GM12864 (cell line): ENCODE results near the gene CLSTN3.

ENCODE experiments used
- DNase-seq: peaks from one replicate; pipeline ENCODE4 v3.0.0-alpha.2; 2011; ENCODE audit warnings: low read depth
- H3K4me3 ChIP-seq: 2 replicates; pipeline ENCODE4 v1.5.1; 2011; ENCODE audit warnings: mild to moderate bottlenecking, low read depth, low read length, control low read depth
- TF ChIP-seq, protein P1 (sequence below): IDR thresholded peaks from 2 replicates; pipeline ENCODE4 v1.5.1; 2011; ENCODE audit warnings: low read depth, mild to moderate bottlenecking, moderate library complexity, low read length, control low read depth, inconsistent platforms; ENCODE audit errors: missing control alignments

Gene CLSTN3

DNA sequence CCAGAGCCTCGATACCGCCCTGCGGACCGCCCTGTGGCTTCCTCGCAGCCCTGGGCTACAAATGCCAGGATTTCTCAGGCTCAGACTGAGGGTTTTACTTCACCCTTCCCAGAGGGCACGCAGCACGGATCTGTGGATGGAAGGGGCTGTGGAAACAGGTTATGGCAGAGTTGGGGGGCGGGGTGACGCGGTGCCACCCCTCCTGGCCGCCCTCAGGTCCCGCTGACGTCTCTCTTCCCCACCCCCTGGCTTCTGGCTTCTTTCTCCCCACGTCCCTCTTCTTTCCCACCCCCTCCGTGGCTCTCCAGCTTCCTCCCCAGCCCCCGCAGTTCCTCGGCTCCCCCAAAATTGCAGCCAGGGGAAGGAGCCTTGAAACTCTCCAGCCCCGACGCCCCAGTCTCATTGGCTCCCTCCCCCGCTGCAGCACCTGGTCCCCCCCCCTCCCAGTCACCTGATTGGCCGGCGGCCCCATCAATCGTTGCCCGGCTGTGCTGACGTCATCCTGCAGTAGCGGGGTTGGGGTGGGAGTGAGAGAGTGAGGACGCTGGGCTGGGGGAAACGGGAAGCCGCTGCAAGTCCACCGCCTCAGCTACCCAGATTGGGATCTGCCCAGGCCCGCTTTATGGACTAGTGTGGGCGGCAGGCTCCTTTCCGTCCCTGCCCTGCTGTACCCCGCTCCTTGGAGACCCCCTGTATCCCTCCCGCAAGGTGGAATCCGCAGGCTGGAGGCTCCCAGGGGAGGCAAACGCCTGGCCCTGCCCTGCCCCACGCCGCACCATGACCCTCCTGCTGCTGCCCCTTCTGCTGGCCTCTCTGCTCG is at the start of gene CLSTN3:
TSS of gene CLSTN3 (plus strand) at position 500 of the 820 bp plus-strand sequence. CDS start at position 778, 278 bp downstream.
- peak within 1 kb of the TSS; percentile 67 for H3K4me3 ChIP-seq
- TF ChIP-seq, protein P1, sequence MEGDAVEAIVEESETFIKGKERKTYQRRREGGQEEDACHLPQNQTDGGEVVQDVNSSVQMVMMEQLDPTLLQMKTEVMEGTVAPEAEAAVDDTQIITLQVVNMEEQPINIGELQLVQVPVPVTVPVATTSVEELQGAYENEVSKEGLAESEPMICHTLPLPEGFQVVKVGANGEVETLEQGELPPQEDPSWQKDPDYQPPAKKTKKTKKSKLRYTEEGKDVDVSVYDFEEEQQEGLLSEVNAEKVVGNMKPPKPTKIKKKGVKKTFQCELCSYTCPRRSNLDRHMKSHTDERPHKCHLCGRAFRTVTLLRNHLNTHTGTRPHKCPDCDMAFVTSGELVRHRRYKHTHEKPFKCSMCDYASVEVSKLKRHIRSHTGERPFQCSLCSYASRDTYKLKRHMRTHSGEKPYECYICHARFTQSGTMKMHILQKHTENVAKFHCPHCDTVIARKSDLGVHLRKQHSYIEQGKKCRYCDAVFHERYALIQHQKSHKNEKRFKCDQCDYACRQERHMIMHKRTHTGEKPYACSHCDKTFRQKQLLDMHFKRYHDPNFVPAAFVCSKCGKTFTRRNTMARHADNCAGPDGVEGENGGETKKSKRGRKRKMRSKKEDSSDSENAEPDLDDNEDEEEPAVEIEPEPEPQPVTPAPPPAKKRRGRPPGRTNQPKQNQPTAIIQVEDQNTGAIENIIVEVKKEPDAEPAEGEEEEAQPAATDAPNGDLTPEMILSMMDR = no peak
- no peak for DNase-seq

DNA sequence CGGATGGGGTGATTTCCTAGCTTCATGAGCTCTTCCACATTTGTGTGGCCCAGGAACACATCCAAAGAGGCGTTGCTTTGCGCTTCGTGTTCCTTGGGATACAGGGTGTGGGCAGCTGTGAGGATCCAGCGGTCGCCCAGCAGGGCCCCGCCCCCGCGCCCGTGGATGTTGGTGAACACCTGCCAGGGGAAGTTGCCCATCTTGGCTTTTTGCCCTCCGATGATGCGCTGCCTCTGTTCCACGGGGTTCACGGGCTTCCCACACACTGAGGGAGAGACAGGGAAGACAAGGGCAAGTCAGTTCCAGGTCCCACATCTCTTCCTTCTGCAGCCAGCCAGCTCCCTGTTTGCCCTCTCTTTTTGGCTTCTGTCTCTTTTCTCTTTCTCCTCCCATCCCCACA is 49.1 kb upstream of the CLSTN3 start:
- DNase-seq = no peak
- H3K4me3 ChIP-seq = no peak overlapping the region
- TF ChIP-seq, protein P1 = no peak

DNA sequence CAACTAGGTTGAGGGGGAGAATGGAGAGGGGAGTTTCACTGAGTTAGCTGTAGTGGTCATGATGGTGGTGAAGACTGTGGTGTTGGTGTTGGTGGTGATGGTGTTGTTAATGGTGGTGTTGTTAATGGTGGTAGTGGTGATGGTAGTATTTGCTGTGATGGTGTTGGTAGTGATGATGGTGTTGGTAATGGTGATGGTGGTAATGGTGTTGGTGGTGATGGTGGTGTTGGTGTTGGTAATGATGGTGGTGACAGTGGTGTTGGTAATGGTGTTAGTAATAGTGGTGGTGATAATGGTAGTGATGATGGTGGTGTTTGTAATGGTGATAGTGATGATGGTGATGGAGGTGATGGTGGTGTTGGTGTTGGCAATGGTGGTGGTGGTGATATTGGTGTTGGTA is 47.0 kb upstream of the CLSTN3 start:
- TF ChIP-seq, protein P1 = no peak

DNA sequence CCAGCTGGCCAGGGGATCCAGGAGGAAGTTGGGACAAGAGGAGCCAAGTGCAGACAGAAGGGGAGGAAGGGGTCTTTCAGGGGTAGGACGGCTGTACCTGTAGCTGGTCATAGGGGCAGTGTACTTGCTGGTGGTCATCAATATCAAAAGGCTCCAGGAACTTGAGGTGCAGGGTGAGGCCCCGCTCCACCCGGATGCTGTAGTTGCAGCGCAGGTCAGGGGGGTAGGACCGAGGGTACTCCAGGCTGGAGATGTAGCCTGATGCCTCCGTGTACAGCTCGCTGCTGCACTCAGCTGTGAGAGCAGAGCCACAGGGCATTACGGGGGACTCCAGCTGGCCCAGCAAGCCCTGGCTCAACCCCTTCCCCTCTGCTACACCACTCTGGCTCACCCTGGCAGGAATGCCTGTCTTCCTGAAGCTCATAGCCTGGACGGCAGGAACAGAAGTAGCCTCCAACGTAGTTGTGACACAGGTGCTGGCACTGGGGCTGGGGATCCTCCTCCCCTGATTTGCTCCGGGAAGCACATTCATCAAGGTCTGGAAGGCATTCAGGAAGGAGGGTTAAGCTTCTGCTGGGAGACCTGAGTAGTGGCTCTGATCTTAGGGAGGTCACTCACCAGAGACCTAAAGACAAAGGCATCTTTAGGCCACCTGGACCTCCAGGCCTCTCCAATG is 40.8 kb upstream of the CLSTN3 start:
- H3K4me3 ChIP-seq = no peak overlapping the region
- TF ChIP-seq, protein P1 = no peak

More for the DNA sequence above, 47.0 kb upstream of the CLSTN3 start:
- DNase-seq = no peak
- H3K4me3 ChIP-seq = no peak overlapping the region

DNA sequence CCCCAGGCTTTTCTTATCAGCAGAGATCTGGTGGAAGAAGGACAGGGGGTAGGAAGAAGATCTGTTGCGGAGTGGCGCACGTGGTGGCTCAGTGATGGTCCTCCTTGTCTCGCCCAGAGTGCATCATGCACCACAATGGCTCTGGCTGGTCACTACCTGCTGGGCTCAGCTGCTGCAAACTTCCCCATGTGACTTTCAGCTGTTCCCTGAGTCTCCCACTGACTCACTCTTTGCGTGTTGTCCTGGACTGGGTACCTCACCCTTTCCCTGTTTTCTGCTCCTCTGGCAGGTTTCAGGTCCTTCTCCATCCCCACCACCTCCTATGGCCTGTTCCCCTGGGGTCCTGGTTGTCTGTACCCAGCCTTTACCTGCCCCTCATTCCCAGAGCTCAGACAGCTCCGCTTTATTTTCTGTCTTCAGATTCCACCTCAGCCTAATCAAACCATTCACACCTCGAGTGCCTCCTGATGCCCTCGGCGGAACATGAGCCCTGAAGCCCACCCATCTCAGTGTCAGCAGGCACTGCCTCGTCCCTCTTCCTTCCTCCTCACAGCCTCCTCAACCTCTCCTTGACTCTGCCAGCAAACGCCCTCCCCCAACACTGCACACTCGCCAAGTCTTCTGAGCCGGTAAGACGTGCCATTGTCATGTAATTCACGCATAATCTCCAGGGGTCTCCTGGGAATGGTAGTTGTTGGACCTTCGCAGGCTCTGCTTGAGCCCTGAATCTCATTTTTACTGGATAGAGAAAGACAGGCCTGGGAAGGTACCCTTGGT is 39.8 kb upstream of the CLSTN3 start:
- H3K4me3 ChIP-seq = no peak overlapping the region
- TF ChIP-seq, protein P1 = no peak
- DNase-seq = no peak

More for the DNA sequence above, 40.8 kb upstream of the CLSTN3 start:
- no peak for DNase-seq

DNA sequence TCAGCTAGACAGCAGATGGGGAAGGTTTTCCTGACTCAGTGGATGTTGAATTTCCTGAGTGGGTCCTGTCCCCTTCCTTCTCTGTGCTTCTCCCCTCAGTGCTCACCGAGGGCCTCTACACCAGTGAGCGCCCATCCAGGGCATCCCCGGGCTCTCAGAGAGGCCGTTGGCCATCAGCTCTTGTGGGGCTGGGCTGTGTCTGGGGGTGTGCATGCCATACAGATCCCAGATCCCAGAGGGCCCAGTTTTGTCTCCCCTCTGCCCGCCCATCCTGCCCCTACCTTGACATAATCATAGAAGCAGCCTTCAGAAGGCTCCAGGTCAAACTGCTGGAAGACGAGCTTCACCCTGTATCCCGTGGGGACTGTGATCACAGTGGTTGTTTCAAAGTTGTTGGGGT is 39.0 kb upstream of the CLSTN3 start:
- no peak overlapping the region for H3K4me3 ChIP-seq
- TF ChIP-seq, protein P1 = no peak

More for the DNA sequence above, 39.0 kb upstream of the CLSTN3 start:
- DNase-seq = no peak
